Large intestine (tissue), 3 donors: ENCODE results near the gene PPP4R4. TPM values are rescaled to one million over a fixed set of nuclear protein-coding genes. Genes with fewer than 3 reads are reported as not detected.

Source experiments
- DNase-seq, 2 donors: peaks; one replicate each; pipeline versions ENCODE4 v3.0.0 to v3.0.0-alpha.2; 2013
- H3K27ac ChIP-seq: one replicate; pipeline ENCODE4 v1.5.1; 2013; ENCODE audit warnings: low read length
- H3K27me3 ChIP-seq: 2 replicates; pipeline ENCODE4 v1.6.1; 2013; ENCODE audit warnings: low read length; ENCODE audit not compliant: control insufficient read depth, insufficient read depth
- H3K36me3 ChIP-seq: 2 replicates; pipeline ENCODE4 v1.6.1; 2013; ENCODE audit warnings: low read length; ENCODE audit not compliant: control insufficient read depth, insufficient read depth
- H3K4me1 ChIP-seq: one replicate; pipeline ENCODE4 v1.6.1; 2013; ENCODE audit warnings: low read length; ENCODE audit not compliant: control insufficient read depth, insufficient read depth
- H3K4me3 ChIP-seq: one replicate; pipeline ENCODE4 v1.5.1; 2013; ENCODE audit warnings: low read length
- H3K9me3 ChIP-seq: one replicate; pipeline ENCODE4 v1.6.1; 2013; ENCODE audit warnings: mild to moderate bottlenecking, low read depth, low read length, moderate library complexity; ENCODE audit not compliant: control insufficient read depth
- WGBS: methylation state at CpG from one replicate; pipeline ENCODE4 v1.1.5; 2013; ENCODE audit warnings: low lambda C conversion rate; ENCODE audit not compliant: insufficient coverage; 5-methylcytosine and 5-hydroxymethylcytosine counted together
- polyA plus RNA-seq: library from polyadenylated mRNA; unstranded; fragments of 120-200 nt; gene quantifications from one replicate; pipeline ENCODE4 v1.2.1, GENCODE V29; 2013

The PPP4R4 gene
- polyA plus RNA-seq, 1 donor = 0.16 TPM

- WGBS = no CpG with 5 or more reads among the region's 5 CpGs
- peak overlapping the region; percentile 68 for H3K27ac ChIP-seq
- DNase-seq = peak in 1 of 2 donors; percentile 64
- no peak overlapping the region for H3K4me3 ChIP-seq
- no peaks in the 10 kb centered on the region for H3K9me3 ChIP-seq
- H3K4me1 ChIP-seq = peaks cover 24% of the 10 kb centered on the region
- H3K27me3 ChIP-seq = no peaks in the 10 kb centered on the region
- H3K36me3 ChIP-seq = no peaks in the 10 kb centered on the region
Observed at GRCh38 chr14:94320243-94320642, 146.1 kb downstream of the PPP4R4 start.

GRCh38 chr14:94321421-94322271, 147.5 kb downstream of the PPP4R4 start:
- no peak for DNase-seq
- no peak overlapping the region for H3K4me3 ChIP-seq
- H3K9me3 ChIP-seq = no peaks in the 10 kb centered on the region
- H3K36me3 ChIP-seq = no peaks in the 10 kb centered on the region
- WGBS = no CpG with 5 or more reads among the region's 5 CpGs
- H3K27me3 ChIP-seq = no peaks in the 10 kb centered on the region
- no peak overlapping the region for H3K27ac ChIP-seq
- H3K4me1 ChIP-seq = peaks cover 21% of the 10 kb centered on the region

- H3K9me3 ChIP-seq = no peaks in the 10 kb centered on the region
- DNase-seq = peak in 1 of 2 donors; percentile 31
- WGBS = no CpG with 5 or more reads among the region's 15 CpGs
- no peaks in the 10 kb centered on the region for H3K27me3 ChIP-seq
- no peaks in the 10 kb centered on the region for H3K36me3 ChIP-seq
- H3K4me3 ChIP-seq = no peak within 1 kb of the TSS
- peaks cover 16% of the 10 kb centered on the region for H3K4me1 ChIP-seq
- no peak within 1 kb of the TSS for H3K27ac ChIP-seq
Observed at GRCh38 chr14:94322648-94323570, 148.8 kb downstream of the PPP4R4 start, which contains the start of gene SERPINA6. SERPINA6 (minus strand) TSS chr14:94323336; CDS start chr14:94314648, 8,688 bp downstream.

GRCh38 chr14:94328196-94328595, 154.1 kb downstream of the PPP4R4 start:
- DNase-seq = no peak
- Histone ChIP-seq H3K36me3 (no peaks in the 10 kb centered on the region), H3K4me3 (no peak overlapping the region), H3K4me1 (peaks cover 5% of the 10 kb centered on the region), H3K27me3 (no peaks in the 10 kb centered on the region), H3K27ac (no peak overlapping the region), H3K9me3 (no peaks in the 10 kb centered on the region)
- WGBS = no CpG with 5 or more reads among the region's 2 CpGs

Other genes with a start within 250 kb of the PPP4R4 start
- not detected for gene FAM181A, start 247.0 kb upstream of the PPP4R4 start, polyA plus RNA-seq
- gene ASB2, start 197.8 kb upstream of the PPP4R4 start, polyA plus RNA-seq = 12.1 TPM
- not detected for gene CCDC197, start 177.0 kb upstream of the PPP4R4 start, polyA plus RNA-seq
- 0.93 TPM for gene OTUB2, start 148.0 kb upstream of the PPP4R4 start, polyA plus RNA-seq
- 109 TPM for gene DDX24, start 93.1 kb upstream of the PPP4R4 start, polyA plus RNA-seq
- gene IFI27L1, start 93.0 kb upstream of the PPP4R4 start, polyA plus RNA-seq = 30.7 TPM
- gene IFI27, start 63.6 kb upstream of the PPP4R4 start, polyA plus RNA-seq = 12.9 TPM
- 51.9 TPM for gene IFI27L2, start 44.7 kb upstream of the PPP4R4 start, polyA plus RNA-seq
- gene SERPINA10, start 118.9 kb downstream of the PPP4R4 start, polyA plus RNA-seq = 0.90 TPM
- gene SERPINA6, start 149.0 kb downstream of the PPP4R4 start, polyA plus RNA-seq = 0.45 TPM
- not detected for gene SERPINA2, start 192.4 kb downstream of the PPP4R4 start, polyA plus RNA-seq
- 1,712 TPM for gene SERPINA1, start 214.3 kb downstream of the PPP4R4 start, polyA plus RNA-seq